Fibroblast of lung (primary cell): ENCODE measurements around the gene ZNF710.

ENCODE experiments used
- CTCF ChIP-seq, 2 donors: IDR thresholded peaks in 1 of 2; conservative IDR thresholded peaks in 1 of 2; 1 replicate in 1 of 2; 2 replicates in 1 of 2; pipeline ENCODE4 v1.5.1; 2011 to 2012; ENCODE audit warnings: low read length in 2 of 2, control low read depth in 1 of 2, inconsistent platforms in 1 of 2, low read depth in 1 of 2, mild to moderate bottlenecking in 1 of 2
- EZH2 ChIP-seq: IDR thresholded peaks from 2 replicates; pipeline ENCODE4 v1.5.1; 2012; ENCODE audit warnings: low read length, control low read depth, mild to moderate bottlenecking; ENCODE audit errors: missing control alignments

- TF ChIP-seq CTCF (conservative IDR thresholded peaks at IDR 0.05 in 1 of 2, IDR thresholded peaks at IDR 0.05 in 1 of 2; ENCODE audit: low read depth in 1 of 2, low read length in 2 of 2): no peak
- TF ChIP-seq EZH2: no peak
Measured at GRCh38 chr15:90126596-90127435, 125.7 kb downstream of the ZNF710 start.
